Esophagus squamous epithelium (tissue), 4 donors: ENCODE data around the gene KLK15.

Source experiments
- CTCF ChIP-seq, 6 experiments: fragments of 450-650 bp in 4 of 6; fragments of 200-600 bp in 2 of 6; sonication (generic) in 2 of 6; IDR thresholded peaks; one replicate each; pipeline ENCODE4 v1.5.1; 2016 to 2019; ENCODE audit warnings: antibody characterized with exemption in 6 of 6, mild to moderate bottlenecking in 4 of 6, moderate library complexity in 4 of 6
- POLR2A ChIP-seq, 4 donors: fragments of 450-650 bp; IDR thresholded peaks; one replicate each; pipeline ENCODE4 v1.6.1; 2017; ENCODE audit warnings: antibody characterized with exemption in 4 of 4, mild to moderate bottlenecking in 4 of 4, moderate library complexity in 3 of 4

DNA sequence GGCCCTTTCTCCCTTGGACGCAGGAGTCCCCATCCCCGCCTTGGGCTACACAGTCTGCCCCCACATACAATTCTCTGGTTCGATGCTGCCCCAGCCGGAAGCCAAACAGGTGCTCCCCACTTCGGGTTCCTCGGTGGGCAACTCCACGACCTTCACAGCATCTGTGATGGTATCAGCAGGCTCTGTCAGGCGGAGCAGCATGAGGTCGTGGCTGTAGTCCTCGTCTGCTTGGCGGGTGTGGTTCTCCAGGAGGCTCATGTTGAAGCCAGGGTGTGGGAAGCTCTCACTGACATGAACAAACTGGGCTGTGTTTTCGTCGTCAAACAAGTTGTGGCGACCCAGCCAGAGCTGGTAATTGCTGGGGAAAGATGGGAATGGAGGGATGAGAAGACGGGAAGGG lies 13.3 kb downstream of the KLK15 start:
- no peak for TF ChIP-seq CTCF (IDR thresholded peaks at IDR 0.05)
- no peak for TF ChIP-seq POLR2A (IDR thresholded peaks at IDR 0.05)
